Fibroblast of lung (primary cell): Measurements from ENCODE around the gene HIVEP3.

Experiments used
- EZH2 ChIP-seq: IDR thresholded peaks from 2 replicates; pipeline ENCODE4 v1.5.1; 2012; ENCODE audit warnings: low read length, control low read depth, mild to moderate bottlenecking; ENCODE audit errors: missing control alignments
- TF ChIP-seq, protein P1 (sequence below), 2 donors: IDR thresholded peaks in 1 of 2; conservative IDR thresholded peaks in 1 of 2; 1 replicate in 1 of 2; 2 replicates in 1 of 2; pipeline ENCODE4 v1.5.1; 2011 to 2012; ENCODE audit warnings: low read length in 2 of 2, control low read depth in 1 of 2, inconsistent platforms in 1 of 2, low read depth in 1 of 2, mild to moderate bottlenecking in 1 of 2

DNA sequence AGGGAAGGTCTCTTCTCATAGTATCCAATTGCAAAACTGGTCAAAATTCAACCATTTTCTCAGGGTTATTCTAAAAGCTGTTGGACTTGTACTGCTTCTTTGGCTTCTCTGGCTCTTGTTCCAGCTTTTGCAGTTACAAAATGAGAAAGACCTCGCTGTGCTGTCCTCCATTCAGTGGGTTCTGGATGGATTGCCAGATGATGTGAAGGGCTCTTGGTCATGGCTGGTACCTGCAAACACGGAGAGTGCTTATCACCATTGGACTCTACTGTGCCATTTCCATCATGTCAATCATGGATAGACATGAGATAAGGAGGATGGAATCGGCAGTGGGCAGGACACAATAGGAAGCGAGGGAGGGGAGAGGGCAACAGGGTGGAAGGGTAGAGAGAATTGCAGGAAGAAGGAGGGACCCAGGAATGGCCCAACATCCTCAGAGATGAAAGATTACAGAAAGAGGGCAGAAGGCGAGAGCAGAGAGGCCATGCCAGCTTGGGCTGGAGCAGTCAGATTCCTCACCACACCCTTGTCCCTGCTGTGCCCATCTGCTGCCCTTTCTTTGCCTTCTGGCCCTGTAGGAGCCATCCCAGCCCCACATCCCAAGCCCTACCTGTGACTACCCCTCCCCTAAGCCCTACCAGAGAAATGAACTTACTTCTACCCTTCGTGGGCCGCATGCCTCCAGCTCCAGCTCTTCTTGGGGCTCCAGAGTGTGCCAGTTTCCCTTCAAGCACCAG is 70.3 kb downstream of the HIVEP3 start:
- no peak for TF ChIP-seq EZH2
- TF ChIP-seq, protein P1, sequence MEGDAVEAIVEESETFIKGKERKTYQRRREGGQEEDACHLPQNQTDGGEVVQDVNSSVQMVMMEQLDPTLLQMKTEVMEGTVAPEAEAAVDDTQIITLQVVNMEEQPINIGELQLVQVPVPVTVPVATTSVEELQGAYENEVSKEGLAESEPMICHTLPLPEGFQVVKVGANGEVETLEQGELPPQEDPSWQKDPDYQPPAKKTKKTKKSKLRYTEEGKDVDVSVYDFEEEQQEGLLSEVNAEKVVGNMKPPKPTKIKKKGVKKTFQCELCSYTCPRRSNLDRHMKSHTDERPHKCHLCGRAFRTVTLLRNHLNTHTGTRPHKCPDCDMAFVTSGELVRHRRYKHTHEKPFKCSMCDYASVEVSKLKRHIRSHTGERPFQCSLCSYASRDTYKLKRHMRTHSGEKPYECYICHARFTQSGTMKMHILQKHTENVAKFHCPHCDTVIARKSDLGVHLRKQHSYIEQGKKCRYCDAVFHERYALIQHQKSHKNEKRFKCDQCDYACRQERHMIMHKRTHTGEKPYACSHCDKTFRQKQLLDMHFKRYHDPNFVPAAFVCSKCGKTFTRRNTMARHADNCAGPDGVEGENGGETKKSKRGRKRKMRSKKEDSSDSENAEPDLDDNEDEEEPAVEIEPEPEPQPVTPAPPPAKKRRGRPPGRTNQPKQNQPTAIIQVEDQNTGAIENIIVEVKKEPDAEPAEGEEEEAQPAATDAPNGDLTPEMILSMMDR (conservative IDR thresholded peaks at IDR 0.05 in 1 of 2, IDR thresholded peaks at IDR 0.05 in 1 of 2; ENCODE audit: low read depth in 1 of 2, low read length in 2 of 2) = no peak
